Lower leg skin (tissue), 3 donors: Measurements from ENCODE around the gene PPP2R3A.

Experiments used
- CTCF ChIP-seq, 3 donors: fragments of 450-650 bp; IDR thresholded peaks; one replicate each; pipeline ENCODE4 v1.5.1; 2016; ENCODE audit warnings: antibody characterized with exemption in 3 of 3, mild to moderate bottlenecking in 3 of 3, moderate library complexity in 2 of 3
- POLR2A ChIP-seq, 2 donors: fragments of 450-650 bp; IDR thresholded peaks; one replicate each; pipeline ENCODE4 v1.6.1; 2016 to 2017; ENCODE audit warnings: antibody characterized with exemption in 2 of 2, mild to moderate bottlenecking in 1 of 2, moderate library complexity in 1 of 2

GRCh38 chr3:136141291-136141785 is 175.8 kb downstream of the PPP2R3A start:
- no peak for TF ChIP-seq CTCF (IDR thresholded peaks at IDR 0.05)
- TF ChIP-seq POLR2A (IDR thresholded peaks at IDR 0.05): no peak
